Right lobe of liver (tissue), 6 donors: ENCODE measurements around the gene GNB5. TPM values are rescaled to one million over a fixed set of nuclear protein-coding genes. Genes with fewer than 3 reads are reported as not detected.

Source experiments
- ATAC-seq, 4 donors: fragments of 200-7000 bp; cut with Tn5 transposase; one replicate each; pipeline ENCODE4 v1.9.1; 2020; ENCODE audit warnings: mild to moderate bottlenecking in 4 of 4, moderate library complexity in 4 of 4
- DNase-seq, 3 donors: peaks; one replicate each; pipeline ENCODE4 v3.0.0-alpha.2; 2020
- H3K27ac ChIP-seq, 3 donors: fragments of 200-600 bp; one replicate each; pipeline ENCODE4 v1.8.0; 2022
- H3K27me3 ChIP-seq, 2 donors: fragments of 200-600 bp; one replicate each; pipeline ENCODE4 v1.8.0; 2022
- H3K36me3 ChIP-seq, 4 donors: fragments of 200-600 bp; sonication (generic) in 1 of 4; one replicate each; pipeline versions ENCODE4 v1.5.1 to v1.8.0; 2017 to 2022; ENCODE audit warnings: control low read depth in 1 of 4
- H3K4me1 ChIP-seq, 4 donors: fragments of 200-600 bp; sonication (generic) in 1 of 4; one replicate each; pipeline versions ENCODE4 v1.5.1 to v1.8.0; 2017 to 2022; ENCODE audit warnings: control low read depth in 1 of 4
- H3K4me3 ChIP-seq, 3 donors: fragments of 200-600 bp; one replicate each; pipeline ENCODE4 v1.8.0; 2022
- H3K9me3 ChIP-seq, 4 donors: fragments of 200-600 bp; sonication (generic) in 1 of 4; one replicate each; pipeline versions ENCODE4 v1.5.1 to v1.8.0; 2017 to 2022; ENCODE audit warnings: control low read depth in 1 of 4
- POLR2A ChIP-seq: fragments of 450-650 bp; IDR thresholded peaks from one replicate; pipeline ENCODE4 v1.6.1; 2017; ENCODE audit warnings: antibody characterized with exemption, mild to moderate bottlenecking
- WGBS: methylation state at CpG from one replicate; pipeline ENCODE4 v1.1.6; 2018; ENCODE audit warnings: low coverage, low lambda C conversion rate; ENCODE audit not compliant: insufficient coverage; ENCODE audit errors: missing lambda C conversion rate; 5-methylcytosine and 5-hydroxymethylcytosine counted together
- intact Hi-C, 2 donors: fragments of 100-400 bp; cut with DNase I; formaldehyde crosslinking; loops; one replicate each; pipeline versions ENCODE4 v1.11.2 to v1.14.1; 2022
- total RNA-seq, 6 experiments: library from RNA; depleted of rRNA in 2 of 6; stranded (reverse); fragments of >200 nt in 2 of 6; fragmentation: NEBNext Ultra II Directional in 3 of 6; extraction: Animal tissue kit (Norgen Biotek cat#: 25700) in 3 of 6; gene quantifications; one replicate each; pipeline versions ENCODE4 v1.1.0 to v1.2.4, GENCODE V29; 2016 to 2023
- TF ChIP-seq, protein P1 (sequence below), 4 donors: fragments of 200-600 bp in 3 of 4; fragments of 450-650 bp in 1 of 4; IDR thresholded peaks; one replicate each; pipeline versions ENCODE4 v1.5.1 to v1.8.0; 2016 to 2022; ENCODE audit warnings: antibody characterized with exemption in 4 of 4, mild to moderate bottlenecking in 2 of 4
- donor health status: DM: no; HTN: yes; CAD: no.
- donor health status: DM: no; HTN: no; CAD: no.
- donor health status: DM: no; HTN: no; CAD: no.
- donor health status: DM: no; HTN: yes; CAD: no.
- donor health status: DM: no; HTN: yes; CAD: no.

GNB5 gene
- total RNA-seq, 6 experiments from 2014 or later = 11.1 to 34.5 (median 16.5) TPM

DNA sequence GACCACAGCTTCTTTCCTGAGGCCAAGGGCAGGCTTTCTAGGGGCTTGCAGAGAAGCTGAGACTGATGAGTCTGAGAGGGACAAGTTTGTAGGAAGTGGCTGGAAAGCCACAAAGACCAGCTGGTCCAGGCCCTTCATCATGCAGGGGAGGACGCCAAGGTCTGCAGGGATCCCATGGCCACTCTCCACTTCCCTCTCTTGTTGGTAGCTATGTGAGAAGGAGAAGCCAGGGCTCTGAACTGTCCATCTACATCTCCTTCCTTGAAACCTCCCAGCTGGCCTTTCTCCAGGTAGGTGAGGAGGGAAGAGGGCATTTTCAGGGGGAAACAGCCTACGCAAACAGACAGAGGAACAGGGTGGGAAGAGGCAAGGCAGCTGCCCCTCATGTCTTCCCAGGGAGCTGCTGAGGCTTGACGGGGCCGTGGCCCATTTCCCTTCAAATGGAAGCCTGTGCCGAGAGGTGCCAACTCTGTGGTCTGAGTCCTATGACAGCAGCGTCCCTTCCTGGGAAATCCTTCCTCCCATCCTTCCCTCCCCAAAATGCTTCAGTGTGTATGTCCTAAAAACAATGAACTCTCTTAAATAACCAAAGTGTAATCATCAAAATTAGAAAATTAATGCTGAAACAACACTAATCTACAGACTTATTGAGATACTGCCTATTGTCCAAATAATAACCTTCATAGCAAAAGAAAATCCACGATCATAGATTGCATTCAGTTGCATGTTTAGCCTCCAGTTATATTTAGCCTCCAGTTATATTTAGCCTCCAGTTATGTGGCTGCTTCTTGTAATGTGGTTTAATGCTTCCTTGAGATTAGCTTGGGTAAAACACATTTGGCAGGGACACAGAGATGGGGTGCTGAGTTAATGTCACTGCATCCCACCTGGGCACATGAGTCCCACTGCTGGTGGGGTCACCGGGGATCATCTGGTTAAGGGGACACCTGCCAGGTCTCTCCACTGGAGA lies 36.0 kb downstream of the GNB5 start:
- intact Hi-C loops = no loop called here
- Histone ChIP-seq H3K36me3 (no peaks in the 10 kb centered on the region), H3K27me3 (no peaks in the 10 kb centered on the region), H3K27ac (peak overlapping the region in 1 of 3 donors; percentile 71), H3K4me1 (peaks cover 0 to 5% (median 0%) of the 10 kb centered on the region in 4 donors), H3K9me3 (no peaks in the 10 kb centered on the region), H3K4me3 (no peak overlapping the region)
- no peak for DNase-seq
- ATAC-seq = peak in 2 of 4 donors; percentile 8
- 75% methylated on average over 6 of the region's 8 CpGs for WGBS
- no peak for TF ChIP-seq POLR2A
- TF ChIP-seq, protein P1, sequence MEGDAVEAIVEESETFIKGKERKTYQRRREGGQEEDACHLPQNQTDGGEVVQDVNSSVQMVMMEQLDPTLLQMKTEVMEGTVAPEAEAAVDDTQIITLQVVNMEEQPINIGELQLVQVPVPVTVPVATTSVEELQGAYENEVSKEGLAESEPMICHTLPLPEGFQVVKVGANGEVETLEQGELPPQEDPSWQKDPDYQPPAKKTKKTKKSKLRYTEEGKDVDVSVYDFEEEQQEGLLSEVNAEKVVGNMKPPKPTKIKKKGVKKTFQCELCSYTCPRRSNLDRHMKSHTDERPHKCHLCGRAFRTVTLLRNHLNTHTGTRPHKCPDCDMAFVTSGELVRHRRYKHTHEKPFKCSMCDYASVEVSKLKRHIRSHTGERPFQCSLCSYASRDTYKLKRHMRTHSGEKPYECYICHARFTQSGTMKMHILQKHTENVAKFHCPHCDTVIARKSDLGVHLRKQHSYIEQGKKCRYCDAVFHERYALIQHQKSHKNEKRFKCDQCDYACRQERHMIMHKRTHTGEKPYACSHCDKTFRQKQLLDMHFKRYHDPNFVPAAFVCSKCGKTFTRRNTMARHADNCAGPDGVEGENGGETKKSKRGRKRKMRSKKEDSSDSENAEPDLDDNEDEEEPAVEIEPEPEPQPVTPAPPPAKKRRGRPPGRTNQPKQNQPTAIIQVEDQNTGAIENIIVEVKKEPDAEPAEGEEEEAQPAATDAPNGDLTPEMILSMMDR (IDR thresholded peaks at IDR 0.05) = no peak

- WGBS = 91% methylated on average over 8 of the region's 12 CpGs
- intact Hi-C loops = no loop called here
- no peaks in the 10 kb centered on the region for H3K27me3 ChIP-seq
These were observed 37.0 kb downstream of the GNB5 start for GRCh38 chr15:52153900-52154895.

GRCh38 chr15:52151353-52151752 lies 39.8 kb downstream of the GNB5 start:
- peak in 1 of 4 donors; percentile 60 for ATAC-seq
- TF ChIP-seq POLR2A = no peak
- TF ChIP-seq, protein P1 (IDR thresholded peaks at IDR 0.05) = no peak
- Histone ChIP-seq H3K9me3 (no peaks in the 10 kb centered on the region), H3K4me1 (peaks cover 0 to 4% (median 0%) of the 10 kb centered on the region in 4 donors), H3K4me3 (no peak overlapping the region), H3K27ac (no peak overlapping the region), H3K27me3 (no peaks in the 10 kb centered on the region), H3K36me3 (peaks cover 0 to 2% (median 0%) of the 10 kb centered on the region in 4 donors)
- no peak for DNase-seq
- intact Hi-C loops = no loop called here
- WGBS = 76% methylated on average over 2 of the region's 4 CpGs

More at GRCh38 chr15:52153900-52154895, 37.0 kb downstream of the GNB5 start:
- TF ChIP-seq POLR2A = no peak
- peaks cover 0 to 5% (median 0%) of the 10 kb centered on the region in 4 donors for H3K4me1 ChIP-seq
- no peak overlapping the region for H3K4me3 ChIP-seq
- H3K27ac ChIP-seq = no peak overlapping the region
- no peaks in the 10 kb centered on the region for H3K9me3 ChIP-seq
- no peaks in the 10 kb centered on the region for H3K36me3 ChIP-seq
- no peak for DNase-seq
- no peak for ATAC-seq

DNA sequence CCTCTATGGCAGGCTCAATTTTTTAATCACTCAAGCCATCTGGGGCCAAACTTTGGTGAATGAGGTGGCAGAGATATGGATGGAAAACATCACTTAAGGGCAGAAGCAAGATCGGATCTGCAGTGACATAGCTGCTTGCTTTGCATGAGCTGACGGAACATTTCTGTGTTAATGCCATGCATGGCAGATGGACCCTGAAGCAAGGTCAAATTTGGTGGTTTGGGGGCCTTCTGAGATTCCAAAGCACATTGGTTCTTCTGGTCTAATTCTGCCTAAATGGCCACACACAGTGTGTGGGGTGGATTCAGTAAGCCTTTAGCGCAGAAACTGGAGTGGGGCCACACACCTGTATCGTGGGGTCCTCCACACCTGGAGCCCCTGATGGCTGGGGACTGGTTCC lies 40.3 kb downstream of the GNB5 start:
- no peak for TF ChIP-seq POLR2A
- TF ChIP-seq, protein P1 (IDR thresholded peaks at IDR 0.05) = no peak
- Histone ChIP-seq H3K4me3 (no peak overlapping the region), H3K4me1 (no peaks in the 10 kb centered on the region), H3K36me3 (peaks cover 0 to 2% (median 0%) of the 10 kb centered on the region in 4 donors), H3K27me3 (no peaks in the 10 kb centered on the region), H3K27ac (no peak overlapping the region), H3K9me3 (no peaks in the 10 kb centered on the region)
- ATAC-seq (no peak), DNase-seq (no peak)
- intact Hi-C loops = no loop called here
- WGBS = no CpG with 5 or more reads among the region's 4 CpGs
